Activated CD4-positive, alpha-beta T cell treated with anti-CD3 and anti-CD28 coated beads, Interleukin-2, amount 50 U/mL, for 16 hours (primary cell): ENCODE measurements around the gene PPM1H.
A peak's percentile ranks its signal among the peaks of the same experiment; 100 is the strongest.
"Not testable (repeated sequence)": the region's sequence is repeated elsewhere in the genome, so short reads cannot be mapped to it uniquely, and the experiment has no call there.

Experiments
- DNase-seq: peaks from one replicate; pipeline ENCODE4 v3.0.0-alpha.2; 2020

The PPM1H gene

DNA sequence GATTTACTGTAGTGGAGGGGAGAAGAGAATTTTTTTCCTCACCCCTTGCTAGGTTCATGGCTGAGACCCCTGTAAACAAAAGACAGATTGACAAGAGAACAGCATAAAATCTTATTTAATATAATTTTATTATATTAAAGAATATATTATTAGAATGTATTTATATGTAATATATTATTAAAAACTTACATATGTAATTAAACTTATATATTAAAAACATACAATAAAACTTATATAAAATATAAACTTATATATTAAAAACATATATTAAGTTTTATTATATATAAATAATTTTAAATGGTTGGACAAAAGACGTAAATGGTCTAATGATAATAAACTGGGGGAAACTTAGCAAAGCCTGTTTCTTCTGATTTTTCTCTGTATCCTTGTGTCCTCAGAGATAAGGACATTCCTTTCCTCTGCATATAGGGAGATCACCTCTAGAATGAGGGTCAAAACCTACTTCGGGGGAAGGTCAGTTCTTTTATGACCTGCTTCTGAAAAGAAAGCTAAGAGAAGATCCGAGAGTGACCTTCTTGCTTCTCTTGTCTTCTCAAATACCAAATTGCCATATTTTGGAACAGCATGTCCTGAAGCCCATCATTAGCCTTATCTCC is 8.9 kb upstream of the PPM1H start:
- DNase-seq, result no peak

DNA sequence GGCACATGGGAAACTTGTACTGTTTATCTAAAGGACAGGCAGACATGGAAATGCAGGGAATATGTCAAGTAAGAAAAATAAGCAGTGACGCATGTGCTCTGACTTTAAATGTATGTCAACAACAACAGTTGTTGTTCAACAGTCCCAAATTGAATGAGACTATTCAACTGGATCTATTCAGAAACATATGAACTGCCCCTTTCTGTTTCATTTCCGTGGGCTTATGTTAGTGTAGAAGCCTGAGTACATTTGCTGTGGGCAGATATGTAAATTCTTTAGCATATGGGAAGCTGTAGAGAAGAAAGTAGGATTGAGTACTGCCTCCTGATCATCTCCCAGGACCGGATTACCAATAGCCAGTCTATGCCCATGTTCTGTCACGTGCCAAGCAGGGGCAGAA is 7.4 kb upstream of the PPM1H start:
- not testable (repeated sequence) for DNase-seq

DNA sequence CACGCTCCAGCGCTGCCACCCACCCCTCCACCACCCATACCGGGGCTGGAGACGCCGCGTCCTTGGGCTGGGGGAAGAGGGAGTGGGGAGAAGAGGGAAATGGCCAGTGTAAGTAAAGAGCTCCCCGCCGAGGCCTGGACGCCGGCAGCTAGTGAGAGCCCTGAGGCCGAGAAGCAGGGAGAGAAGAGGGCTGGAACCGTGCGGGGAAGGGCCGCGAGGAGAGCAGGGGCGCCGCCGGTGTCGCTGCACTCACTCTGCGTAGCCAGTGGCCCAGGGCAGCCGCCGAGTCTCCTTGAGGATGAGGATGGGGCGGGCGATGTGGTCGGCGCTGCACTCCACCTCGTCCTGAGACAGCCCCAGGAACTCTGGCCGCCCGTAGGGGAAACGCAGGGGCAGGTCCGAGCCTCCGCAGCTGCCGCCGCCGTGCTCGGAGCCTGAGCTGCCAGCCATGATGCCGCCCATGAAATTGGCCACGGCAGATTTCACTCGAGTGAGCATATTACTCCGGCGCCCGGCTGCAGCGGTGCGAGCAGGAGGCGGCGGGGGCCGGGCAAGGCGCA is 631 bp downstream of the PPM1H start:
- DNase-seq, result peak; percentile 11

DNA sequence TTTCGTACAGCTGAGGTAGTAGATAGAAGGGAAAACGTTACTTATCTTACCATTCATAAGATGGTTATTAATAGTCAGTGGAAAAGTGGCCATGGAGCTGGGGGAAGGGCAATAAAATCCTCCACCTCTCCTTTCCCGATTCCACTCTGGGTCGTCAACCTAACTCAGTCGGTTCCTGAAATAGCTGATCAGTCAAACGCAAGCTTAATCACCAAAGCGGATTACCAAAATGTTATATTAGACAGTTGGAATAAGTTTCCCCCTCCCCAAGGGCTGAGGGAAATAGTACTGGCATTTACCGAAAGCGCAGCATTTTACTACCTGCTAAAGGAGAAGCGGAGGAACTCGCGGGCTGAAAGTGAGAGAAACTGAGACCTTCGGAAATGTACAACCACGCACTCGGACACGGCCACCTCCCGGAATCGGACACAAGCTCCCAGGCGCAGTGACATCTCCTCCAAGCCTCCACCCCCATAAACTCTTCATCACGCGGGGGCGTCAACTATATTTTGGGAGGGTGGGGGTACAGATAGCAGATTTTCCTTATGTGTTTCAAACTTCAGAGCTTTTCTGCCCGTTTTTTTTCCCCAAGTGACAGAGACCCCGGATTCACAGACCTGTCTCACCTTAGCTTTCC is 1.2 kb downstream of the PPM1H start:
- no peak for DNase-seq

DNA sequence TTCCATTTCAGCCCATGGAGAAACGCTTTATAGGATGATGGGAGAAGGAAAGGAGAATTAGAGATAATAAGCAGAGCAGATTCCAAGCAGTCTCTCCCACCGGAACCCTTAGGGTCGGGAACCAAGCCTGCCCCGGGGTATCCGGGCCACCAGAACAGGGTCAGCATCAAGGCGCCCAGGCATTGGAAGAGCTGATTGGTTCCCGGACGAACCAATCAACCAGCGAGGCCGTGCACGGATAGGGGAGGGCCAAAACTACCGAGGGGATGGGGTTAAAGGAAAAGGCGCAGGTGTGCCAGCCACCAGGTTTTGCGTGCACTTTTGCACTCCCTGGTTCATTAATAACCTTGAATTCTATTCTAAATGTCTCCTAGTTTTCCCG is 1.7 kb downstream of the PPM1H start:
- no peak for DNase-seq

DNA sequence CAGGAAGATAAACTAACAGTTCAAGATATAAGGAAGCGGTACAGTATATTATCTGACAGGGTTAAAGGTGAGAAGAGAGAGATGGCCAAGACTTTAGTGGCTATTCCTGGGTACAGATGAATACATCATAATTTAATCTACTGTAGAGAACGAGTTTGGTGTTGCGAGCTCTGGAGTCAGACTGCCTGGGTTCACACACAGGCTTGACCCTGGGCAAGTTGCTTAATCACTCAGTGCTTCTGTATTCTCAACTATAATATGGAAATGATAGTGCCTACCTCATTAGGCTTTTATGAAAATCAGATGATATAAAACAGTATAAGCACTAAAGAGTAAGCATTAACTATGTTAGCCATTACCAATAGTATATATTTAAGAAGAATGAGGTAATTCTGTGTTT is 3.5 kb downstream of the PPM1H start:
- no peak for DNase-seq

DNA sequence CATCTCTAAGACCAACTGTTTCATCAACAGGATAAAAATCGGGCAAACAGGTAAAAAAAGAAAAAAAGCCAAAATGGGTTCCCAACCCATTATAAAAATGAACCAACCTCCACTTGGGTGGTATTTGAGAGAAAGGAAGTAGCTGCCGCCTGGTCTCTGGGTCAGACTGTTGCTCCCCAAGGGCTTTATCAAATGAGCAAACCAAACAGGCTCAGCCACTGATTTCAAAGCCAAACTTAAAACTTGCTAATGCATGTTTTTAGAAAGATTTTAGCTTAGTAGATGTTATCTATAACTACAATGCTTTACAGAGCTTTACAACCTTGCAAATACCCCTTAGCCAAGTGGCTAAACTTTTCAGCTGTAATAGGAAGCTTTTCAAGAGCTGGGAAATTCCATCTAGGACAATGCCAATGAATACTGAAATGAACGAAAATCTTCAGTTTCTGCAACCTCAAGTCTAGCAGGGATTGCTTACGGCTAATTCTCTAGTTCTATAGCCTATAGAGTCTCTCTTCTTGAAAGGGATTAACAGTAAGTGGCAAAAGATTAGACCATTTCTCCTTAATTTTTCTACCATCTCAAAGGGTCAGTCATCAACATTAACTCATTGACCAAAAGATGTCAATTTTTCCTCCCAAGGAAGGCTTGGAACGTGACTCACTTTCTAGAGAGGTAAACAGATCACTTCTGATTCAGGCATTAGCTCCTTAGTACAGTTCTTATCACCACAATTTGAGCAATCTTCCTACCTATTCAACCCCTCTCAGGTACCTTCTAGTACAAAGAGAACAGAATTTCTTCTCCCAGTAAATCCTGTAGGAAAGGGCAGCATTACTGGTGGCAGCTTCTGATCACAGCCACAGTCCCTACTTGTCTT is 4.2 kb downstream of the PPM1H start:
- DNase-seq, result no peak

DNA sequence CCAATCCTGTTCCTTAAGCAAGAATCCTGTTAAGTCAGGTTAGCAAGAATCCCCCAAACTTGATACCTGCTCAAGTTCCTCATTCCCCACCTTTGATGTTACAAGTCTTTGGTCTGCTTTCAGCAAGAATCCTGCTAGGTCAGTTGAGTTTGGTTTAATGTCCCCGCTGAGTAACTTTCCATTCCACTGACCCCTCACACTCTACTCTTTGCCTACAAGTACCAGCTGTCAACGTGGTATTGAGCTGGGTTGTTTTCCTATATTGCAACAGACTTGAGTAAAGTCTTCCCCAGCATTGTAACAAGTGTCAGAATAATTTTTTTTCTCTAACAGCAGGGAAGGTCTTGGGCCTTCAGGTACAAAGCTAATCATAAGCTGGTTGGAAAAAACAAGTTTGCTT is 6.3 kb downstream of the PPM1H start:
- DNase-seq, result no peak

DNA sequence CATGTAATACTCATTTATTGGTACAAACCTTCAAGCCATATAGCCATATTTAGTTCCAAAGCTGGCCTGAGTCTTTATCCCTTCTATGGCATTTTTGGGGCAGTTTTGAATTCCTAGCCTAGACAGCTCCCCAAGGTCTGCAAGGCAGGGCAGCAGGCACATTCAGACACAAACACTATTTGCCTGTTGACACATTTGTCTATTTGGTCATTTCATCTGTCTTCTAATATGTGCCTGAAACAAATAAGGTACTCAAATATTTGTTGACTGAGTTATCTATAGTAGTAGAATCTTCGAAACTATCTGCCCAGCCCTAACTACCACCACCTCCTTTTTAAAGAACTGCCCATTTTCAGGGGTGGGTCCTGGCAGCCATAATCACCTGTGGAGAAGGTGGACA is 9.3 kb downstream of the PPM1H start:
- DNase-seq, result no peak

DNA sequence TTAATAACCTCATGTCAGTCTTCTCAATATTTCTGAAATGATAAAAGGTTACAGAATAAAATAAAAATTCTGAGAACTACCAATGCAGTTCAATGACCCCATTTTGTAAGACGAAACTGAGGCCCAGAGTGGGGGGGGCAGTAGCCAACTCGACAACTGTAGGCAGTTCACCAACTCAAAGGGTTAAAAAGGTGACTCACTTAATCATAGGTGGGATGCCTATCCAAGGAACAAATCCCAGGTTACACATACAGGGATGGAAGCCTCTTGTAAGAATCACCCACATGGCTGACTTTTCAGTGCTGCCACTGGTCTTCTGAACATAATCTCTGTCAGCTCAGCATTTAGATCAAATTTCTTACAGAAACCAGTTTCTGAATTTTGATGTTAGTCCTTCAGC is 10.9 kb downstream of the PPM1H start:
- DNase-seq, result no peak

DNA sequence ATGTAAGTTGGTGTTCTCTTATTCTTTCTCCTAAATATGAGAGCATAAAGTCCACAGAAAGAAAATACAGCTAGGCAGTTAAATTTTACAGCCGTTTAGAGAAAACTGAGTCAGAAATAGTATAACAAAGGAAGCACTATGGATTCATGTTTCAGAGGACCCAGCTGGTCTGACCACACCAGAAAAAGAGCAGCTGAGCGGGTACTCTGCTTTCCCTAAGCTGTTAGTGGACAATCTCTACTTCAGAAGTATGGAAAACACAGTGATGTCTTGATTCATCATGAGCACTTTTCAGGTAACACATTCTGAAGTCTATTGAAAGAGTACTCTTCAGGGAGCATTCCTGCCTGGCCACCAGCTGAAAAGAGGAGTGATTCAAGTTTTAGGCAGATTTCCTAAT is 12.4 kb downstream of the PPM1H start:
- no peak for DNase-seq

DNA sequence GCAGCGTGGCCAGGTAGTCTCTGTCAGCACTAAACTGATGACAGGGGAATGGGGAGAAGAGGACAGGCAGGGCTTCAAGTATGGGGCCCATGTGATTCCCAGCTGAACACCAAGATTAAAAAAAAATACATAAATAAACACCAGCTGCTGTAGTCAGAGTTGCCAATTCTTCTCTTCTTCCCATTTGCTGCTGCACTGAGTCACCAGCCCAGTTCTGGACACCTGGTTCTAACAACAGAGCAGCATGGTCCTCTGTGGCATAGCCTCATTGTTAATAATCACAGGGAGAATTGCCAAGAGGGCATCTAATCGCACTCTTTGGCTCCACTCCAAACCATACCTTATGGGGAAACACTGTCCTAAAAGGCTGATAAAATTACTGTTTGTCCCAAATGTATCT is 15.1 kb downstream of the PPM1H start:
- no peak for DNase-seq

DNA sequence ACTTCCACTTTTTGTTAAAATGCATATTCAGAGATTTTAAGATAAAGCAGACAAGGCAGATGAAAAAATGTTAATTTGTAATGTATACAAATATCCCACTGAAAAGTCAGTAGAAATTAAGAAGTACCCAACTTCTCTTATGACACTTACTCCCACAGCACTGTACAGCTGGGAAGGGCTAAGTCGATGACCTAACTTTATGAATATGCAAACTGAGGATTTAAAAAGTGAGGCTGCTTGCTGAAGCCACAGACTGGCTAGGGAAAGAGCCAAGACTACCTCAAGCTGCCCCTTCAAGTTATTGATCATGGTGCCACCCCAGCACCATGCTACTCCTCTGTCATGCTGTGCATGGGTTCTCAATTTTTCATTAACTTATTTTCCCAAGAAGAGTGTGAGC is 17.0 kb downstream of the PPM1H start:
- no peak for DNase-seq

DNA sequence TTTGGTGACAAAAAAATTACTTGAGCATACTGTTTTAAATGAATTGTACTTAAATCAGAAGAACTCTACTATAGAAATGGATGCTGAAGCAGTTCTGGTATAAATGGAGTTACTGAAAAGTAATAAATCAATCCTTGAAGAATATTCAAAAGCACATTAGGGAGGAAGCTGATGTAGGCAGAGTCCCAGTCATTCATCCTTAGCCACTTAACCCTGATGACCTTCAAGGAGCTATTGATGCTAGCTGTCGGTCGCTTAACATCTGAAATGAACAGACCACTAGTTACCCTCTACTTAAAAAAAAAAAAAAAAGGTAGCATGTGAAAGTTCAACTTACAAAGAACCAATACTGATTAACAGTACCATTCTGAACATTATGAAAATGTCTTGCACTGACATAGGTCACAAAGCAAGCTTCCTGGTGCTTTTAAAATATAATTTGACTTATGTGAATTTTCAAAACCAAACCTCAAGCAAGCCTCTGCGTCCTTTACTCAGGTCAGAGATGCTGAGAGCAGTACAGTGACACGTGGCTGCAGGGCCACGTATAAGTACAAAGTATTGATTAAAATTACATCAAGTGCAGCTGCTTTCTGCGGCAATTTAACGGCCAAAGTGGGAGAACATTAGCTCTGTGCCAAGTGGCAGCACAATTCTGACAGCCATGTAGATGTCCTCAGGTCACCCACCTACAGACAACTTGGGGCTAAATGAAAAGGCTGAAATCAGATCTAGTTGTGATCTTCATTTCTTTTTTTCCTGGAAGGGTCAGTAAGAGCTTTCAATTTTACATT is 18.1 kb downstream of the PPM1H start:
- DNase-seq, result no peak

DNA sequence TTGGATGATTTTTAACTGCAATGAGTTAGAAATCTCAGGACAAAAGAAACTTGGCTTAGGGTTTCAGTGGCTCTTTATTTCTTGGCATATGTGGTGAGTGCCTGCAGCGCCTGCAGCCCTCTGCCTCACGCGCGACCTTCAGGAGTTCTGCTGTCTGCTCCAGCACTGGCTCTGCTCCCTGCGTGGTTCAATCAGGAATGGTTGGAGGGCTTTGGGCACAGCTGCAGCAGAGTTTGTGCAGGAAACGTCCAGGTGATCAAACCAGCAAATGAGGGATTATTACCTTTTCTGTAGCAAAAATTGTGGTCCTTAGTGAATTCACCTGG is 19.8 kb downstream of the PPM1H start:
- no peak for DNase-seq

DNA sequence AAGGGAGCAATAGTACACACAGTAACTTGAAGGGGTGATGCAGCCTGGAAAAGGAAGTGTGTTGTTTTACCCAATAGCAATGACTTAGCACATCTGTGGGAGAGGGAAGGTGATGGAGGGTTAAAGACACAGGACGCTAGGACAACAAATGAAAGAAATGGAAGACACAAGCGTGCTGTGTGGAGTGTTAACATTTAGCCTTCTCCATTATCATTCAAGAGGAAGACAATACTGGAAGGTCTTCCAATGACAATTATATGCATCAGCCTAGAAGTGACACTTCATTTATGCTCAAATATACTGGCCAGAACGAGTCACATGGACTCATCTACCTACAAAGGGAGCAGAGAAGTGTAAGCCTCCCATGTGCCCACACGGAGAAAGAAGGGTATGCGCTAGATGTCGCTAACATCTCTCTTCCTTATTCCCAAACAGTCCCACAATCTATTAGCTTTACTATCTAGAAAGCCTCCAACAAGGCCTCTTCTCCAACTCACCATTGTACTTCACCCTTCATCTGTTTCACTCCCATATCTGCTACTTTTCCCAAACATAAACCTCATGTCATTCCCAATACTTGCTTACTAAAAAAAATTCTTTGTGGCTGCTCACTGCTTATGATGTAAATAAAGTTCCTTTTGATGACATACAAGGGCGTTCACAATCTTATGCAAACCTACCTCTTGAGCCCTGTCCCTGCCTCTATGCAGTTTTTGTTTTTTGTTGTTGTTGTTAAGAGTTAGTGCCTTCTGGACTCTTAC is 20.3 kb downstream of the PPM1H start:
- no peak for DNase-seq

DNA sequence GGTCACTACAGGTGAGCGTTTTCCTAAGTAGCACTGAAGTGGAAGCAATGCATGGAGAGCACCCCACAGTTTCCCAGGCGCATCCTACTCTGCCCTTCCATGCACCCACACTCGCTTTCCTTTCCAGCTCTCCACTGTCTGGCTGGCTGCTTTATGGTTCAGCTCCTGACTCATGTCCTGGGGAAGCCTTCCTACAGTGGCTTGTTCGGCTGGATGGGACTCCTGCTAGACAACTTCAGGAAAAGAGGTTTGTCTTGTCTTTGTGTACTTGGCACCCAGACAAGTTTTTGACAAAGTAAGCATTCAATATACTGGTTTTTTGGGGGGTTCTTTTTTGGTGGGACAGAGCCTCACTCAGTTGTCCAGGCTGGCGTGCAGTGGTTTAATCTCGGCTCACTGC is 21.6 kb downstream of the PPM1H start:
- DNase-seq, result no peak

DNA sequence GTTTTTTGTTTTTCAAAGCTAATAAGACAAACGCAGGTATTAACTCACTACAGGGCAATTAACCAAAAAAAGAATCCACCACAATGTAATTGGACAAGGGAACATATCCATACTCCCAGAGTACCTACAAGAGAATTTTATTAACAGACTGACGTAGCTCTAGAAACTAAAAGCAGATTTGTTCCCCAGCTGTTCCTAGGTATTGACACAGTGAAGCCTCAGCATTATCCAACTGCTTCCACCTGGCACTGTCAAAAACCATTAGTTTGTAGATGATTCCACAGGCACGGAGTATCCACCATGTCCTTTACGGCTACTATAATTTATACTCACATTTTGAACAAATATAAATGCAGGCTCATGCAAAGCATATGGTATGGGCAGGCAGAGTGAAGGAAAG is 22.3 kb downstream of the PPM1H start:
- DNase-seq, result no peak

DNA sequence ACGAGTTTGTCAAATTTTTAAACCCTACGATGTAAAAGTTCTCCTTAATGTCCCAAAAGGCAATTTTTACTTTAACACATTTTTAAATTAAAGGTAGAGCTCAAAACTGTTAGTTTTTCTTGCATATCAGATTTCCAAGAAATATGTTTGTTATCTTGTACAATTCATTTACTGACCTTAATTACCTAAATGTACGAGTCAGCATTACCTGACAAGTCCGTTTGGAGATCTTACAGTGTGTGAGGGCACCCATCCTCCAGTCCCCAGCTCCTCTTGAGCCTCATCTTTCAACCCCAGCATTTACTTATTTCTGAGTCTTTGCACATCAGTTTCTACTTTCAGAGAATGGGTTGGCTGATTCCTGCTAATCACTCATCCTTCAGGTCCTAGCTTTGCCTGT is 23.7 kb downstream of the PPM1H start:
- no peak for DNase-seq

DNA sequence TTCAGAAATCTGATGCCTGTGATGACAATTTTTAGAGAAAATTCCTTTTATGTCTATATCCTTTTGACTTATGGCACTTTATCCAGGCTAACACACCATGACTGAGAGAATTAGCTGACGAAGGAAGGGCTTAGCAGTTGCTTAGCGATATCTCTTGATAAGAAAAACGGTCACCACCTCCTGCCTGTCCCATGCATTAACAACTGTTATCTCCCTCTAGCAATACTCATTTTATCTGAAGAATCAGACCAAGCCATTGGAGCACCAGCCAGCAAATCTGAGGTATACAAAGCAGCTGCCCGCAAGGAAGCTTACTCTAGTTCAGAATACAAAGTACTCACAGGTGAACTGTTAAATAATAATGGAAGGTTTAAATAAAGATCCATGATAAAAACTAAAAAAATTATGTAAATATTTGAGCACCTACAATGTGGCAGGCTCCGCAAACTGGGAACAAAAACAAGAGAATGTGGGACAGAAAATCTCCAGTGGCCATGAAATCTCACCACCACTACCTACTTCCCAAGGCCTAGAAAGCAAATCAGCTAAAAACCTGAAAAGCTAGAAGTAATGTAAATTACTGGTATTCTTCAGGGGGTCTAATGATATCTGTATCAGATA is 24.3 kb downstream of the PPM1H start:
- no peak for DNase-seq

DNA sequence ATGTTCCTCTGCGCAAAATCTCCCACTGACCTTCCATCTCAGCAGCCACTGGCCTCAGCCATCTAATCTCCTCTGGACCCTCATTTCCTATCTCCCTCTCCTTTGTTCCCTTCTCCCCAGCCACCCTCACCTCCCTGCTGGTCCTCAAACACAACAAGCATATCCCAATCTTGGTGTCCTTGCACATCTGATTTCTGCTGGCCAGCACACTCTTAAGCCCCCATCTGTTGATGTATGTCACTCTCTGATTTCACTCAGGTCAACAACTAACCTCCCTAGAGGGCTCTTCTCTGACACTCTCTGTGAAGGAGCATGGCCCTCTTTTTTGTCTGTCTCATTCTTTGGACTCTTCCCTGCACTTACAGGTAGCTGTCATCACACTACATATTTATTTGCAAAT is 25.6 kb downstream of the PPM1H start:
- no peak for DNase-seq

DNA sequence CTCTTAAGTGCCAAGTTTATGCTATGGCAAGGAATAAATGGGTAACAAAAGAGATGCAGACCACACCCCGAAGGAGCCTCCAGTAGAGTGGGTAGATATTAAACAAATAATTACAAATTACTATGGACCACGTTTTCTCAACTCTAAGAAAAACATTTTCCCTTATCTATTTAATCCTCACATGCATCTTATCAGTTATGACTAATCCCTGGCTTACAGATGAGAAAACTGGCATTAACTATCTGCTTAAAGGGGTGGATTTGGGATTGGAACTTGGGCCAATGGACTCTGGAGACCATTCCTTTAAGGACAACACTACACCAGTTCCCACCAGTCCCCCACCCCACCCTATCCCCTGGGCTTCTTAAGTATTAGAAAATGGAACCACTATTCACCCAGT is 26.3 kb downstream of the PPM1H start:
- no peak for DNase-seq
